D721Med (cell line): ENCODE results near the gene PAQR6.
A peak's percentile ranks its signal among the peaks of the same experiment; 100 is the strongest.

Source experiments
- DNase-seq: peaks from one replicate; pipeline ENCODE4 v3.0.0; 2011; ENCODE audit warnings: low spot score; ENCODE audit not compliant: insufficient read length
- FAIRE-seq: peaks from 2 replicates; lab custom pipeline; 2011; peaks lifted over from hg19 to GRCh38; lab: Jason Lieb, UNC
- TF ChIP-seq, protein P1 (sequence below): IDR thresholded peaks from 2 replicates; pipeline ENCODE4 v1.5.1; 2012; ENCODE audit warnings: mild to moderate bottlenecking, control low read depth; ENCODE audit not compliant: insufficient read depth; ENCODE audit errors: missing control alignments

PAQR6 gene

DNA sequence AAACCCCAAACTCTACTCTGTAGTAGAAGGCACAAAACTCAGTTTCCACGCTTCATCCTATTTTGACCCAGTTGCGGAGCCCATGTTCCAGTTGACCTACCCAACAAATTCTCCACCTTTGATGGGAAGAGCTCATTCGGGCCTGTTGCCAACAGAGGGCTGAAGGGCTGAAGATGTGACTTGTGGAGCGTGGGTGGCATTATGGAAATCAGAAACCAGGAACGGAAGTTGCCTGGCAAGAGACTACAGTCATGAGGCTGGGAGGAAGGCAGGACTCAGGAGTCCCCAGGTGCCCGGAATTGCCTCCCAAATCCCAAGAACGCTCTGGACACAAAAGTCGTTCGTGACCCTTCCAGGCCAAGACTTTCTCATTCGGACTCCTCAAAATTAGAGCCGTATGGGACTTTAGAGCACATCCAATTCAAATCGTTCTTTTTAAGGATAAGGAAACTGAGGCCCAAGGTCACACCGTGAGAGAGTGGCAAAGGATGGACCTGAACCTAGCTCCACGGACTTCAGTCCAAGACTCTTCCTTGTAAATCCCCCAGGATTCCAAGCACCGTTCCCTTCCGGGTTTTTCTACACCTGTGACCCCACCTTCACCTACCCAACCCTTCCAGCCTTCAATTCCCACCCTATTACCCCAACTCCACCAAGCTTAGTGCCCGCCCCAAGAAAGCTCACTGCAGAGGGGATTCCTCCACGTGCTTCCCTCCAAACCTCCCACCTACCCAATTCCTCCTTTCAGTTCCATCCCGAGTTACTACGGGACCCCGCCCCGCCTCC lies 34.0 kb upstream of the PAQR6 start:
- DNase-seq (no peak), FAIRE-seq (no peak)
- TF ChIP-seq, protein P1, sequence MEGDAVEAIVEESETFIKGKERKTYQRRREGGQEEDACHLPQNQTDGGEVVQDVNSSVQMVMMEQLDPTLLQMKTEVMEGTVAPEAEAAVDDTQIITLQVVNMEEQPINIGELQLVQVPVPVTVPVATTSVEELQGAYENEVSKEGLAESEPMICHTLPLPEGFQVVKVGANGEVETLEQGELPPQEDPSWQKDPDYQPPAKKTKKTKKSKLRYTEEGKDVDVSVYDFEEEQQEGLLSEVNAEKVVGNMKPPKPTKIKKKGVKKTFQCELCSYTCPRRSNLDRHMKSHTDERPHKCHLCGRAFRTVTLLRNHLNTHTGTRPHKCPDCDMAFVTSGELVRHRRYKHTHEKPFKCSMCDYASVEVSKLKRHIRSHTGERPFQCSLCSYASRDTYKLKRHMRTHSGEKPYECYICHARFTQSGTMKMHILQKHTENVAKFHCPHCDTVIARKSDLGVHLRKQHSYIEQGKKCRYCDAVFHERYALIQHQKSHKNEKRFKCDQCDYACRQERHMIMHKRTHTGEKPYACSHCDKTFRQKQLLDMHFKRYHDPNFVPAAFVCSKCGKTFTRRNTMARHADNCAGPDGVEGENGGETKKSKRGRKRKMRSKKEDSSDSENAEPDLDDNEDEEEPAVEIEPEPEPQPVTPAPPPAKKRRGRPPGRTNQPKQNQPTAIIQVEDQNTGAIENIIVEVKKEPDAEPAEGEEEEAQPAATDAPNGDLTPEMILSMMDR: no peak

DNA sequence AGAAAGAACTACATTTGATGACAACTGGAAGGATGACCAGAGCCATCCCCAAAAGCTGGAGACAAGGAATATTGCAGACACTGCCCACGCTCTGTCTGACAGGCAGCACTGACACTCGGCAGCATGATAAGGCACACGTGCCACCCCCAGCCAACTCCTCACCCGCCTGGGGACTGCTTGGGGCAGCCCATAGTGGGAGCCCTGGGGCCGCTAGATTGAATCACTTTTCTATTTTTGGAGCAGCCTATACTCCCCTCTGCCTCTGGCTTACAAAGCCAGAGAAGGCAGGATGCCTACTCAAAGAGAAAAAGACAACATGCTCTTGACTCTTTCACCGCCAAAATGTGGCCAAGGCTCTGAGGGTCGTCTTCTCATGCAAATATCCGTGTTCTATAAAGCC lies 33.4 kb upstream of the PAQR6 start:
- DNase-seq: no peak
- TF ChIP-seq, protein P1: no peak
- FAIRE-seq: peak; percentile 35

DNA sequence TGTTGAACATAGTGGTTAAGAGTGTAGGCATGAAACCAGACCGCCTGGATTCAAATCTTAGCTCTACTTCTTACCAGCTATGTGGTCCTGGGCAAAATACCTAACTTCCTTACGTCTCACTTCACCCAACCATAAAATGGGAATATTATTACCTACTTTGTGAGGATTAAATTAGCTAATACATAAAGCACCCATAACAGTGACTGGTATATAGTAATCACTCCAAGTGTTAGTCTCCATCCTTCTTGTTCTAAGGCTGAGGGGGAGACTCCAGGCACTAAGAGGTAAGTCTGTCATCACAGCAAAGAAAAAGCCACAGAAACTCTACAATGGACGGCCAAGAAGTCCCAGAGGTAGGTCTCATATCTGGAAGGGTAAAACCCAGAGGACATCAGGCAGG lies 32.0 kb upstream of the PAQR6 start:
- TF ChIP-seq, protein P1: no peak
- no peak for DNase-seq
- FAIRE-seq: no peak

DNA sequence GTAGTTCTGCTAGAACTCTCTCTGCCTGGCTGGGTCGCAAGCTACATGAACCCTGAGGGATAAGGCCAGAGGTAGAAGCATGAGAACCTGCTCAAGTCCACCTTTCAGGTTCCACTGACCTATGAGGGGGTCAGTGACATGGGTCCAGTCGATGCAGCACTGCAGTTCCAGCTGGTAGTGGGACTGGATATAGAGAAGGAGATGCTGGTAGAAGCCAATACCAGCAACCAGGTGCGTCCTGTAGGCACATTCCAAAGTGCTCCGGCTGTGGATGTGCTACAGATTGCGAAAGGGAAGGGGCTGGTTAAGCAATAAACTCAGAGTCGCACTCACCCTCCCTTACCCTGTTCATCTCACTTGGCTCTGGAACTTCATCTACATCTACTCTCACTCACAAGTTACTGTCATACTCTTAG lies 29.1 kb upstream of the PAQR6 start:
- DNase-seq (no peak), FAIRE-seq (peak; percentile 64)
- TF ChIP-seq, protein P1: no peak

DNA sequence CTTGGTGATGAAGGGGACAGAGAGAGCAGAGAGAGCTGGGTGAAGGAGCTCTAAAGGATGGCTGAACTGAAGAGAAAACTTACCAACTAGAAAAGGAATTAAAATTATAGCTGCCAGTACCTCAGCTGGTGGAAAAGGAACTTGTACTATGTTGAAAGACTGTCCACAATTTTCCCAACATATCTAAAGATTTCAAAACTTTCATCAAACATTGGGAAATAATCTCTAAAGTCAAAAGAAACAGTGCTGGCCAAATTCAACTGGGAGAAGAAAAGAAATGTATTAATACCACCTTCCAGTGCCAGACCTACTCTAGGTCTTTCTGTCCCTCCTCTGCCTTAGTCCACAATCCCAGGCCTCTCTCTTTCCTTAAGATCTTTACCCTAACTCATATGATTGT lies 28.7 kb upstream of the PAQR6 start:
- FAIRE-seq (no peak), DNase-seq (no peak)
- TF ChIP-seq, protein P1: no peak

DNA sequence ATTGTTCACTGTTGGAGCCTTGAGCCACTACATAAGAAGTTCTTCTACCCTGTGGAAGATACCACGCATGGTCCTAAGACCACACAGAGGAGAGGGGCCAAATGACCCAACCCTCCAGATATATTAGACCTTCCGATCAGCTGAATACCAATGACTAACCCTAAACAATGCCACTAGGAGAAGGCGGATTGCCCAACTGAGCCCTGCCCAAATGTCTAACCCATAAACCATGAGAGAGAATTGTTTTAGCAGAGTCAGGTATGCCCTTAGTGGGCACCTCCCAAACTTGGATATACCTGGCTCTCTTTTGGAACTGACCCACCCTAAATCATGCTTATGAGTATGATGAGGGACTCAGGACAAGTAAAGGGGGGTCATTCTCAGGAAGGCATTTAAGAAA lies 22.5 kb upstream of the PAQR6 start:
- FAIRE-seq: peak; percentile 44

More for the DNA sequence above, 22.5 kb upstream of the PAQR6 start:
- no peak for DNase-seq
- TF ChIP-seq, protein P1: no peak
